GM21717 (cell line): ENCODE data around the gene PLOD3.

ENCODE experiments used
- ATAC-seq: cut with Tn5 transposase; IDR thresholded peaks from one replicate; pipeline ENCODE4 v1.9.1; 2021; ENCODE audit warnings: mild to moderate bottlenecking, moderate library complexity; ENCODE audit not compliant: unreplicated experiment

Gene PLOD3

DNA sequence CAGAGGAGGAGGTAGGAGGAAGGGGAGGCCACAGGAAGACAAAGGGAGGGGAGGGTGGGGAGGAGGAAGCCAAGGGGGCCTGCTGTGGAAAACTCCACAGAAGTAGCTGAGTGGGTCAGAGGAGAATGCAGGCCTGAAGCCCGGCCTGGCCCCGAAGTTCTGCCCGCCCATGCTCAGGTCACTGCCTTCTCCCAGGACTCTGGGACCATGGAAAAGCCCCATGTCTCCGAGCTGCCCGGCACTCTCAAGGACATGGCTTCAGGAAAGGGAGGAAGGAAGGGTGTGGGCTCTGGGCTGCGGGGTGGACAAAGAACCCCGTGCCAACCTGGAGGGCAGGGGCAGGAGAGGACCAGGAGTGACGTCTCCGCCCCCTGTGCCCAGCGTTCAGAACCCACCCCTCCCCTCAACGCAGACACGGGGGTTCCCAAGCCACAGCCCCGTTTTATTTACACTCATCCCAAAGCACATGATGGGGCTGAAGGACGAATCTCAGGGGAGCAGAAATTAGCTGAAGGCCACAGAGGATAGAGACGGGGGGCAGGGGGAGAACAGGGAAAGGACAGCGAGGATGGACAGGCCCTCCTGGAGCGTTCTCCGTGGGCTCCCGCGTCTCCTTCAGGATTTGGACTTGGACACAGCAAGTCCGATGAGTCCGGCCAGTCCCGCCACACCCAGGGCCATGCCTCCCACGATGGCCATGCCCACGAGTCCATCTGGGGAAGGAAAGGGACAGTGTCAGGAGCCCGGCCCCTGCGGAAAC is 22.0 kb upstream of the PLOD3 start:
- ATAC-seq, result no peak

DNA sequence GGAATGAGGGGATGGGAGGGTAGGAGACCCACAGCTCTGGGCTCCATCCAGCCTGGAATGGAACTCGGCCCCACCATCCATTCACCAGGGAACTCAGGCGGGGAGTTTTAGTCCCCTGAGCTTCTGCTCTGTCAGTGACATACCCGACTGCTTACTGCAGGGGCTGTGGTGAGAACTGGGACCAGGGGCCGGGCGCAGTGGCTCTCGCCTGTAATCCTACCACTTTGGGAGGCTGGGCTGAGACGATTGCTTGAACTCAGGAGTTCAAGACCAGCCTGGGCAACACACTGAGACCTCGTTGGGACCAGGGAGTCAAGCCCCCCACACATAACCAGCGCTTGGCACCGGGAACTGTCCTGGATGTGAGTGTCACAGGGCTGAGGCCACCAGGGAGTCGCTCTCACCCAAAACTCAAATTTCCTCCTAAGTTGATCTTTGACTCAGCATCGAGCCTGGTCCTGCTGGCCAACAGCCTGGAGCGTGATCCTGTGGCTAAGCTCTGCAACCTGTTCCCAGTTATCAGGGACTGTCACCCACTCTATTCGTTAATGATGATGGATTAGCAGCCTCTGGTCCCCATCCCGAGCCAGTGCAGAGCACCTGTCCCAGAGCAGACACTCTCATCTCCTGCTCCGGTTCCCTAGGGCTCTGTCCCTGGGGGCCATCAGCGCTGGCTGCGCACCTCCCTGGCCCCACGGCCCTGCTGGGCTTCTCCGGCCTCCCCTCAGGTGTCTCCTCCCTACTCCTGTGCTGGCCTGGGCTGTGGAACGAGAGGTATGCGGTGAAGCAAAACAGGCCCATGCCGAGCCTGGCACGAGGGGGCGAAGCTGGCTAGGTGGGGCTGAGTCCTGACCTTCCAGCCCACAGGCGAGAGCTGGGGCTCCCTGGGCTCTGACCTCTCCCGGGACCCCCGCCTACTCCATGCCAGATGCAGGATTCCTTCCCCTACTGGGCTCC is 21.1 kb upstream of the PLOD3 start:
- ATAC-seq, result no peak

DNA sequence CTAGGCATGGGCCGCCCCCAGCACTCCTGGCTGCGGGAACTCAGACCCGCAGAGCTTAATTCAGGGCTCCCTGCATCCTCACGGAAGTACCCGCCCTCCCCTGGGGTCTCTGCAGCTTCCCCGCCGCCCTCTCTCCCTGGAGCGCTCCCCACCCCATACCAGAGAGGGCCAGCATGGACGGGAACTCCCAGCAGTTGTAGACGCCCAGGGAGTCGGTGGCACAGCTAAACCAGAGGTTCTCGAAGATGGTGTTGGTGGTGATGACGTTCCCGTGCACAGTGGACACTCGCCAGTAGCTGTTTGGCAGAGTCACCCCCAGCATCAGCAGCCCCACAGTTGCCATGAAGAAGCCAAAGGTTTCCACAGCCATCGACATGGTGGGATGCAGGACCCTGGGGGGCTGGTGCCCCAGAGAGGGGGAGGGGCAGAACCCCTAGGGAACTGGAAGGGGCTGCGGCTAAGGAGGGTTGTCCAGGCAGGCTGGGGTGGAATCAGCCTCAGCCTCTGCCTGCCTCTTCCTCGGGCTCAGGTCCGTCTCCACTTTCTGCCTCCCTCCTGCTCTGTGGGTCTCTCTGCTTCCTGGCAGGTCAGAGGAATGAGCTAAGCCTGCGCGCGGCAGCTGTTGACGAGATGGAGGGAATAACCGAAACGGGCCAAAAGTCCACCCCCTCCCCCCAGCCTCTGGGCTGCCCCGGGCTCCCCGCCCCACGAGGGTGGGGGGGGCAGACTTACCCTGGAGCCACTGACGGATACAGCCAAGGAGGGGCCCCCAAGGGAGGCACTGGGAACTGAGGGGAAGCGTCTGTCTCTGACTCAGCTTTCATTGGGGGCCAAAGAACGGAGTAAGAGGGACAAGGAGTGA is 20.1 kb upstream of the PLOD3 start, which contains the start of gene CLDN15:
Gene CLDN15 (minus strand): TSS at position 597 of the 862 bp plus-strand sequence. CDS start 221 bp downstream, at position 376.
- no peak for ATAC-seq

GRCh38 chr7:101236292-101236835 is 19.0 kb upstream of the PLOD3 start:
- ATAC-seq, result no peak

- ATAC-seq, result no peak
Measured at GRCh38 chr7:101235522-101235921, 18.1 kb upstream of the PLOD3 start.

DNA sequence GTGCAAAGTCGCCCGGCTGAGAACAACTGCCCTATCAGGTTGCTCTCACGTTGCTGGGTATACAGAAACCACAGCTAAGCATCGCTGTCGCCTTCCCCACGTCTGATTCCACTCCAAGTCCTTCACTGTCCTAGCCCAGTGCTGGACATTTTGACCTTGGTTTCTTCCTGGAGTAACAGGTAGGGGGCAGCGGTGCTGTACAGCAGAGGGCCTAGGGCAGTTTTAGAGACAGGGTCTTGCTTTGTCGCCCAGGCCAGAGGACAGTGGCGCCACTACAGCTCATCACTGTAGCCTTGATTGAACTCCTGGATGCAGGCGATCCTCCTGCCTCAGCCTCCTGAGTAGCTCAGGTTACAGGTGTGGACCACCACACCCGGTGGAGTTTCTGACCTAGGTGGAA is 17.7 kb upstream of the PLOD3 start:
- no peak for ATAC-seq

DNA sequence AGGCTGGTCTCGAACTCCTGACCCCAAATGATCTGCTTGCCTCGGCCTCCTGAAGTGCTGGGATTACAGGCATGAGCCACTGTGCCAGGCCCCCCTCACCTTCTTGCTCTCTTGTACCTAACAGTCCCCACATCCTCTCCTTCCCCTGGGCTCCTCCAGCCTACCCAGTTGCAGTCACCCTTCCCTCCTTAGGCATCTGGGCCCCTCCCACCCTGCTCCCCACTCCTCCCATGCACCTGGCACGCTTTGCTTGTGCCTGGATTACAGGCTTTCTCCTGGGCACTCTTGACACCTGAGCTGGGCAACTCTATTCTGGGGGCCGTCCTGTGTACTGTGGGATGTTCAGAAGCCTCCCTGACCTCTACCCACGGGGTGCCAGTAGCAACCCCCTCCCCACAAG is 17.3 kb upstream of the PLOD3 start:
- ATAC-seq, result no peak

- no peak for ATAC-seq
Measured at GRCh38 chr7:101233907-101234547, 16.6 kb upstream of the PLOD3 start.

GRCh38 chr7:101232141-101232850 is 14.9 kb upstream of the PLOD3 start:
- no peak for ATAC-seq

- ATAC-seq, result no peak
Measured at GRCh38 chr7:101231644-101232043, 14.3 kb upstream of the PLOD3 start.

DNA sequence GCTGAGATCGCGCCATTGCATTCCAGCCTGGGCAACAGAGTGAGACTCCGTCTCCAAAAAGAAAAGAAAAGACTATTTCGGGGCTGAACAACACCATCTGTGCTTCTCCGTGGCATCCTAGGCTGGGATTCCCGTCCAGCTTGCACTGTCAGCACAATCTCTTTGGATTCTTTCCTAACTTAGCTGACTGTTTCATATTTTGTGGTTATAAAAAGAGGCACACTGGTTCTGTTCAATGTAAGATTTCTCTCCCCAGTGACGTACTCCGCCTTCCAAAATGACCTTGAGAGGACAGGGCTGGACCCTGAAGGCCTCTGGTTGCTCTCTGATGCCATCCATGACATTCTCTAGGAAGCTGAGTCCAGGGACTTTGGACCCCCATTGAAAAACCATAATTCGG is 9.3 kb upstream of the PLOD3 start:
- no peak for ATAC-seq

GRCh38 chr7:101225650-101226049 is 8.3 kb upstream of the PLOD3 start:
- ATAC-seq, result no peak

DNA sequence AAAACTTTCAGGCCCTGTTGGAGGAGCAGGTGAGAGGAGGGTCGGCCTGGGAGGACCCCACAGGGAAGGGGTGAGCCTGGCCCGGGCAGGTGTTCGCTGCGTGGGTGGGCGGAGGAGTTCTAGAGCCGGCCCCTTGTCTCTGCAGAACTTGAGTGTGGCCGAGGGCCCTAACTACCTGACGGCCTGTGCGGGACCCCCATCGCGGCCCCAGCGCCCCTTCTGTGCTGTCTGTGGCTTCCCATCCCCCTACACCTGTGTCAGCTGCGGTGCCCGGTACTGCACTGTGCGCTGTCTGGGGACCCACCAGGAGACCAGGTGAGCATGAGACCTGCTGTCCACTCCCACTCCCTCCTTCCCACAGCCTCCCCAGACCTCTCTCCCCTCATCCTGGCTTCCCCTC is 6.1 kb upstream of the PLOD3 start:
- no peak for ATAC-seq

- no peak for ATAC-seq
Measured at GRCh38 chr7:101222275-101222830, 5.0 kb upstream of the PLOD3 start.

GRCh38 chr7:101220295-101220694 is 2.9 kb upstream of the PLOD3 start:
- no peak for ATAC-seq

DNA sequence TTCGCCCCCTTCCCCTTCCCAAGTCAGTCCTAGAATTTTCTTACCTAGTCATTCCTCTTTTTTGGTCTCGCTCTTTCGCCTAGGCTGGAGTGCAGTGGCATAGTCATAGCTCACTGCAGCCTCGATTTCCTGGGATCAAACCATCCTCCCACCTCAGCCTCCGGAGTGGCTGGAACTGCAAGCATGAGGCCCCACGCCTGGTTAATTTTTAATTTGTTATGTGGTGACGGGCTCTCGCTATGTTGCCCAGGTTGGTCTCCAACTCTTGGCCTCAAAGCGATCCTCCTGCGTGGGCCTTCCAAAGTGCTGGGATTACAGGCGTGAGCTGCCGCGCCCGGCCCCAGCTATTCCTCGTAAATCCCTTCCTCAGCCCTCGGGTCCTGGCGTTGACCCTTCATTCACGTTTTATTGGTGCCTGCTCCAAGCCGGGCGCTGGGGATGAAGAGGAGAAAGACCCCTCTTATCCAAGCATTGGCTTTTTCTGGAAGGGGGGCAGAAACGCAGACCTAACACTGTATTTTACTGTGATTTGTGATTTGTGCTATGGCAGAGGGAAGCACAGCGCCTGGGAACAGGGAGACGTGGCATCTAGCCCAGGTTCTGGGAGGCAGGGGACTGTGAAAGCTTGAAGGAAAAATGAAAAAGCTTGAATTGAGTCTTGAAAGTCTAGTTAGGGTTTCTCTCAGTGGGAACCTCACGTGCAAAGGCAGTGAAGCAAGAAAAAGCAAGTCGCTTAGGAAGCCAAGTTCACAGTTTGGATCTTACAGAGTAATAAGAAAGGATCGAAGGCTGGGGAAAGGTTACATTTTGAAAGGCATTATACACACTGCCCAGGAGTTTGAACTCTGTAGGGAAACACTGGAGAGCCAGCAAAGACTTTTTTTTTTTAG is 1.1 kb upstream of the PLOD3 start:
- ATAC-seq, result peak; percentile 6

- peak; percentile 13 for ATAC-seq
Measured at GRCh38 chr7:101216860-101217387, 457 bp downstream of the PLOD3 start.
